ENCODE data around the gene IFT22. TPM values are rescaled to one million over a fixed set of nuclear protein-coding genes. Genes with fewer than 3 reads are reported as not detected.

The IFT22 gene
- total and polyA plus RNA-seq, 2 of the 8 experiments (the other 6 are each of a cell fraction or from before 2014, with no cell fraction given), result 17.7 to 18.9 TPM

DNA sequence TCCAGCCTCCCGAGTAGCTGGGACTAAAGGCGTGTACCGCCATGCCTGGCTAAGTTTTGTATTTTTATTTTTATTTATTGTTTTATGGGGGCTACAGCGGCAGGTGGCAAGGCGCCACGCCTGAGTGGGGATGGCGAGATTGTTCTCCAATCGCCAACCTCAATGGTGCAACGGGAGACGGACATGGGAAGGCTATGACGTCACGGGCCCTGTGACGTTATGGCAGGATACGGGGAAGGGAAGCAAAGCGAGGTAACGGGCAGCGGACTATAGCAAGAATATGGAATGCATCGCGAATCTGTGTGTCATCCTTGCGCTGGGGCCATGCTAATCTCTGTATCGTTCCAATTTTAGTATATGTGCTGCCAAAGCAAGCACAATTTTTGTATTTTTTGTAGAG, 51.9 kb downstream of the IFT22 start:
- Histone ChIP-seq H2BK12ac (ENCODE audit: low read depth, low read length) (peak overlapping the region; percentile 75; the same call in 1 of the 2 replicates), H2BK120ac (replicated peaks; ENCODE audit: low read depth, low read length) (no peak overlapping the region), H3K18ac (ENCODE audit: extremely low read depth, low read length) (no peak overlapping the region), H3K9me3 (ENCODE audit: insufficient read depth in 2 of 2, low read depth in 1 of 2, low read length in 1 of 2) (no peaks in the 10 kb centered on the region), H3K4me2 (ENCODE audit: insufficient read depth in 1 of 2, low read depth in 2 of 2, low read length in 2 of 2) (no peak overlapping the region), H2BK5ac (ENCODE audit: low read depth, low read length) (no peak overlapping the region), H3K4ac (replicated peaks; ENCODE audit: insufficient read length, low read depth, low read length) (no peak overlapping the region), H3K56ac (replicated peaks; ENCODE audit: insufficient read length, low read depth, low read length) (no peak overlapping the region), H3K27ac (ENCODE audit: low read depth, low read length) (no peak overlapping the region), H4K91ac (replicated peaks; ENCODE audit: insufficient read length, low read length) (no peak overlapping the region), H4K5ac (ENCODE audit: insufficient read length, low read depth, low read length) (no peak overlapping the region), H3K9ac (replicated peaks in 1 of 4; ENCODE audit: extremely low read depth in 1 of 4, low read depth in 3 of 4, low read length in 3 of 4) (no peak overlapping the region), H4K20me1 (replicated peaks in 1 of 2; ENCODE audit: control insufficient read depth in 1 of 2, insufficient read depth in 2 of 2, low read length in 2 of 2) (no peaks in the 10 kb centered on the region), H2BK20ac (ENCODE audit: low read length) (no peak overlapping the region), H3K79me1 (ENCODE audit: low read depth, low read length) (no peaks in the 10 kb centered on the region), H3K23me2 (ENCODE audit: low read depth, low read length) (no peaks in the 10 kb centered on the region), H2AFZ (ENCODE audit: low read length) (no peak overlapping the region), H3K4me3 (ENCODE audit: extremely low read depth in 1 of 4, insufficient read depth in 2 of 4, low read depth in 3 of 4, low read length in 4 of 4) (no peak overlapping the region), H3K36me3 (ENCODE audit: control insufficient read depth in 2 of 4, insufficient read depth in 4 of 4, low read length in 3 of 4) (no peaks in the 10 kb centered on the region; a peak in 1 of 8 replicates), H4K8ac (ENCODE audit: extremely low read depth, insufficient read depth, low read length) (no peak overlapping the region), H2AK5ac (ENCODE audit: low read depth, low read length) (no peak overlapping the region), H3K79me2 (ENCODE audit: control insufficient read depth in 1 of 2, insufficient read depth in 2 of 2, low read length in 2 of 2) (no peaks in the 10 kb centered on the region), H3K23ac (ENCODE audit: insufficient read length) (no peak overlapping the region), H2BK15ac (ENCODE audit: low read length) (no peak overlapping the region), H3K4me1 (replicated peaks in 1 of 4; ENCODE audit: control insufficient read depth in 3 of 4, insufficient read depth in 4 of 4, low read length in 3 of 4) (peaks cover 0 to 10% (median 6%) of the 10 kb centered on the region in 4 experiments; a peak in 3 of 7 replicates), H3K27me3 (replicated peaks in 1 of 4; ENCODE audit: control insufficient read depth in 3 of 4, extremely low read depth in 1 of 4, insufficient read depth in 3 of 4, low read length in 3 of 4) (no peaks in the 10 kb centered on the region), H3K14ac (ENCODE audit: insufficient read length) (no peak overlapping the region)
- ChIA-PET POLR2A (ENCODE audit: partially characterized antibody) (interaction anchor here (1.5 to 1.6 kb wide), 3 partner anchors 9 to 13 kb away, joined by 3 to 6 read pairs (median 3); no protein-coding TSS in a partner anchor), CTCF (ENCODE audit: partially characterized antibody) (interaction anchor here (0.9 to 1.5 kb wide), 3 partner anchors 13 to 45 kb away, joined by 3 to 6 read pairs (median 3); no protein-coding TSS in a partner anchor)
- FAIRE-seq, result no peak
- 86% methylated on average over 21 of the region's 21 CpGs; no CpG with 5 or more reads in 1 of the 2 experiments for WGBS, 2 experiments (ENCODE audit: extremely low coverage in 1 of 2, insufficient coverage in 1 of 2, insufficient read length in 1 of 2, insufficient replicate concordance in 2 of 2, low coverage in 1 of 2, low lambda C conversion rate in 2 of 2, missing lambda C conversion rate in 1 of 2)
- no peak for DNase-seq (ENCODE audit: low read depth in 1 of 2, low spot score in 2 of 2)
- no peak for TF ChIP-seq FOSL1 (IDR thresholded peaks at IDR 0.05; ENCODE audit: insufficient read depth, low read depth, low read length)
- TF ChIP-seq POLR2A (IDR thresholded peaks at IDR 0.05; ENCODE audit: control extremely low read depth in 1 of 2, low read depth in 2 of 2, low read length in 2 of 2), result no peak
- TF ChIP-seq SAP30 (IDR thresholded peaks at IDR 0.05; ENCODE audit: insufficient read depth, insufficient replicate concordance, low read length), result no peak
- no peak for TF ChIP-seq POU5F1 (IDR thresholded peaks at IDR 0.05; ENCODE audit: low read depth, low read length)
- TF ChIP-seq CTBP2 (IDR thresholded peaks at IDR 0.05; ENCODE audit: borderline replicate concordance, insufficient read depth, insufficient read length, low read length), result no peak
- no peak for TF ChIP-seq RXRA (IDR thresholded peaks at IDR 0.05; ENCODE audit: insufficient read depth, low read depth, low read length)
- TF ChIP-seq HDAC2 (IDR thresholded peaks at IDR 0.05; ENCODE audit: borderline replicate concordance in 1 of 2, low read depth in 2 of 2, low read length in 2 of 2), result no peak
- TF ChIP-seq JUND (IDR thresholded peaks at IDR 0.05; ENCODE audit: low read length), result no peak
- TF ChIP-seq TAF7 (optimal IDR thresholded peaks at IDR 0.05; ENCODE audit: borderline replicate concordance, low read depth, low read length), result no peak
- TF ChIP-seq POLR2AphosphoS5 (IDR thresholded peaks at IDR 0.05; ENCODE audit: low read depth, low read length), result no peak
- TF ChIP-seq, protein P1, sequence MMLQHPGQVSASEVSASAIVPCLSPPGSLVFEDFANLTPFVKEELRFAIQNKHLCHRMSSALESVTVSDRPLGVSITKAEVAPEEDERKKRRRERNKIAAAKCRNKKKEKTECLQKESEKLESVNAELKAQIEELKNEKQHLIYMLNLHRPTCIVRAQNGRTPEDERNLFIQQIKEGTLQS (IDR thresholded peaks at IDR 0.05; ENCODE audit: insufficient read depth, low read depth, low read length), result no peak

Data from H1 (cell line).